Spleen (tissue), 7 donors: ENCODE results near the gene RELB.

Experiments used
- CTCF ChIP-seq, 11 experiments: fragments of 200-600 bp in 7 of 11; fragments of 450-650 bp in 4 of 11; sonication (generic) in 4 of 11; IDR thresholded peaks in 8 of 11; conservative IDR thresholded peaks in 3 of 11; 1 replicate in 7 of 11; 2 replicates in 4 of 11; pipeline versions ENCODE4 v1.4.0 to v1.8.0; 2016 to 2021; ENCODE audit warnings: antibody characterized with exemption in 11 of 11, inconsistent platforms in 4 of 11, mild to moderate bottlenecking in 1 of 11
- POLR2A ChIP-seq, 3 donors: fragments of 450-650 bp; IDR thresholded peaks; one replicate each; pipeline ENCODE4 v1.5.1; 2017; ENCODE audit warnings: antibody characterized with exemption in 3 of 3, mild to moderate bottlenecking in 1 of 3
- donor health status: DM: no; HTN: no; CAD: no; lungs with moderate emphysema.
- donor health status: DM: no; HTN: no; CAD: no.
- donor health status: DM: no; HTN: no; CAD: no.

- TF ChIP-seq CTCF (IDR thresholded peaks at IDR 0.05 in 8 of 11, conservative IDR thresholded peaks at IDR 0.05 in 3 of 11) (no peak), POLR2A (IDR thresholded peaks at IDR 0.05) (no peak)
Measured at GRCh38 chr19:44974857-44975256, 26.4 kb upstream of the RELB start.
